HEK293 (cell line): Measurements from ENCODE around the gene SYNPO2.

ENCODE experiments used
- CTCF ChIA-PET: fragments of 350-600 bp; formaldehyde crosslinking; extraction: SDS; loops from one replicate; lab custom pipeline; 2021; ENCODE audit warnings: antibody characterized with exemption; lab: Yijun Ruan, JAX
- POLR2A ChIA-PET: fragments of 300-600 bp; formaldehyde crosslinking; extraction: SDS; loops from one replicate; lab custom pipeline; 2020; ENCODE audit warnings: antibody characterized with exemption, inconsistent platforms; lab: Yijun Ruan, JAX
- H3K27ac ChIP-seq: fragments of 200-500 bp; sonication (Bioruptor generic); 2 replicates; pipeline ENCODE4 v1.5.1; 2014; ENCODE audit warnings: low read depth, low read length, control low read depth, inconsistent platforms; ENCODE audit errors: extremely low read depth
- H3K36me3 ChIP-seq, 2 experiments: fragments of 200-500 bp in 1 of 2; sonication (Bioruptor generic) in 1 of 2; 1 replicate in 1 of 2; 2 replicates in 1 of 2; pipeline ENCODE4 v1.5.1; 2014 to 2017; ENCODE audit warnings: inconsistent platforms in 2 of 2, low read length in 2 of 2; ENCODE audit not compliant: control insufficient read depth in 2 of 2, insufficient read depth in 1 of 2
- H3K4me1 ChIP-seq: fragments of 200-500 bp; sonication (Bioruptor generic); 2 replicates; pipeline ENCODE4 v1.5.1; 2014; ENCODE audit warnings: mild to moderate bottlenecking, low read length, inconsistent platforms; ENCODE audit not compliant: control insufficient read depth, insufficient read depth
- H3K4me3 ChIP-seq: 2 replicates; pipeline ENCODE4 v1.5.1; 2011; ENCODE audit warnings: low read depth, mild to moderate bottlenecking, control low read depth, low read length, moderate library complexity
- H3K9me3 ChIP-seq: fragments of 200-500 bp; sonication (Bioruptor generic); 2 replicates; pipeline ENCODE4 v1.5.1; 2014; ENCODE audit warnings: low read depth, low read length, inconsistent platforms; ENCODE audit not compliant: control insufficient read depth, insufficient read depth
- KLF9 ChIP-seq: fragments of 450-650 bp; formaldehyde crosslinking; IDR thresholded peaks from 2 replicates; pipeline ENCODE4 v1.5.1; 2016; ENCODE audit warnings: missing biosample characterization, missing genetic modification characterization, low read depth
- PBX3 ChIP-seq: sonication (generic); formaldehyde crosslinking; IDR thresholded peaks from 2 replicates; pipeline ENCODE4 v1.8.1; 2022; ENCODE audit warnings: mild to moderate bottlenecking, moderate library complexity, missing genetic modification reagents
- ZBTB21 ChIP-seq: fragments of 450-650 bp; formaldehyde crosslinking; IDR thresholded peaks from 2 replicates; pipeline ENCODE4 v1.5.1; 2017; ENCODE audit warnings: missing biosample characterization, missing genetic modification characterization
- ZBTB49 ChIP-seq: fragments of 450-650 bp; formaldehyde crosslinking; IDR thresholded peaks from 2 replicates; pipeline ENCODE4 v1.5.1; 2016; ENCODE audit warnings: missing biosample characterization, missing genetic modification characterization, low read depth
- ZBTB6 ChIP-seq: fragments of 450-650 bp; formaldehyde crosslinking; IDR thresholded peaks from 2 replicates; pipeline ENCODE4 v1.5.1; 2017; ENCODE audit warnings: missing biosample characterization, missing genetic modification characterization
- ZFP69B ChIP-seq: fragments of 450-650 bp; formaldehyde crosslinking; IDR thresholded peaks from 2 replicates; pipeline ENCODE4 v1.5.1; 2016; ENCODE audit warnings: missing biosample characterization, missing genetic modification characterization
- ZNF248 ChIP-seq: fragments of 450-650 bp; formaldehyde crosslinking; IDR thresholded peaks from 2 replicates; pipeline ENCODE4 v1.5.1; 2017; ENCODE audit warnings: missing biosample characterization, missing genetic modification characterization
- ZNF274 ChIP-seq, 2 experiments: fragments of 200-500 bp in 1 of 2; fragments of 450-650 bp in 1 of 2; sonication (Bioruptor generic) in 1 of 2; formaldehyde crosslinking in 1 of 2; IDR thresholded peaks; 2 replicates each; pipeline versions ENCODE4 v1.5.1 to v1.6.1; 2014 to 2016; ENCODE audit warnings: borderline replicate concordance in 1 of 2, inconsistent platforms in 1 of 2, low read length in 1 of 2, missing biosample characterization in 1 of 2, missing genetic modification characterization in 1 of 2
- ZNF404 ChIP-seq: fragments of 450-650 bp; formaldehyde crosslinking; IDR thresholded peaks from 2 replicates; pipeline ENCODE4 v1.5.1; 2017; ENCODE audit warnings: missing biosample characterization, missing genetic modification characterization
- ZNF623 ChIP-seq: fragments of 450-650 bp; formaldehyde crosslinking; IDR thresholded peaks from 2 replicates; pipeline ENCODE4 v1.5.1; 2016; ENCODE audit warnings: missing biosample characterization, missing genetic modification characterization
- ZNF660 ChIP-seq: fragments of 450-650 bp; IDR thresholded peaks from 2 replicates; pipeline ENCODE4 v1.5.1; 2018; ENCODE audit warnings: missing biosample characterization, mild to moderate bottlenecking, missing genetic modification characterization
- ZNF707 ChIP-seq: fragments of 450-650 bp; formaldehyde crosslinking; IDR thresholded peaks from 2 replicates; pipeline ENCODE4 v1.5.1; 2016; ENCODE audit warnings: missing biosample characterization, missing genetic modification characterization
- TF ChIP-seq, protein P1 (sequence below): fragments of 450-650 bp; formaldehyde crosslinking; IDR thresholded peaks from 2 replicates; pipeline ENCODE4 v1.5.1; 2016; ENCODE audit warnings: missing biosample characterization, missing genetic modification characterization
- TF ChIP-seq, protein P2 (sequence below): fragments of 450-650 bp; formaldehyde crosslinking; IDR thresholded peaks from 2 replicates; pipeline ENCODE4 v1.5.1; 2016; ENCODE audit warnings: missing biosample characterization, missing genetic modification characterization

The SYNPO2 gene

DNA sequence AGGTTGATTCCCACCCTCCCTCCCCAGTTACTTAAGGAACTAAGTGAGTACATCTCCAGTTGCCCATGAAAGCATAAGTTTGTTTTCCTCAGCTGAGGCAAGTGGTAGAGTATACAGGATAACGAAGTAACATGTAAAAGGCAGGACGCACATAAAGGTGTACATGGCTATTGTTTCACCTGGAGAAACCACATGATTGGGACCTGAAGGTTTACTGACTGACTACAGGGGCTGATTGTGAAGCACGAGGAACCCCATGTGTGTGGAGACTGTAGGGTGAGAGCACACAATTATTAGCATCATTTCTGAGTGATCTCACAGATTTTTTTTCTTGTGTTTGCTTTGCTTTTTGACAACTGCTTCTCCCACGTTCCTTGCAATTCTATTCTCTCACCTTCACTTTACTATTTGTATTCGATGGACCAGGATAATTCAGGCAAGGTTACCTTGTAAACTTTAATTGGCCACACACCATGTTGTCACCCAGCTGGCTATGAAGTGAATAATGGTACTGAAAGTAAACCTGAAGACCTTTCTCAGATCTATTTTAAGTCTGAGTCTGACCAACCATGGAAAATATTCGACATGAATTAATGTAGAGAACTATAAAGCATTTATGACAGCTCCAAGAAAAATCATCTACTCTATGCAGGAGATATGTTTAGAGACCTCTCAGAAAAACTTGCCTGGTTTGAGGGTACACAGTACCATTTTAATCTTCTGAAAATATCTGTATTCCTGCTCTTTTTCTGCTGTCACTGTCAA, 144.4 kb downstream of the SYNPO2 start:
- ChIA-PET CTCF (interaction anchor here (0.7 to 1.5 kb wide), 3 partner anchors 9 to 267 kb away, joined by 3 to 5 read pairs (median 3); a partner anchor contains a TSS), POLR2A (no interaction called here)
- Histone ChIP-seq H3K4me1 (no peaks in the 10 kb centered on the region), H3K27ac (no peak overlapping the region), H3K4me3 (no peak overlapping the region), H3K36me3 (no peaks in the 10 kb centered on the region), H3K9me3 (no peaks in the 10 kb centered on the region)
- TF ChIP-seq ZBTB6 (tag by site-specific recombination) (no peak), ZNF248 (tag by site-specific recombination) (no peak), ZBTB21 (tag by site-specific recombination) (no peak), ZNF660 (tag by site-specific recombination) (no peak), ZBTB49 (tag by site-specific recombination) (no peak), ZNF404 (tag by site-specific recombination) (no peak), ZNF623 (tag by site-specific recombination) (no peak), ZFP69B (tag by site-specific recombination) (no peak), KLF9 (no peak), PBX3 (CRISPR knock-in tag) (no peak), ZNF274 (IDR thresholded peaks at IDR 0.05; ENCODE audit: low read length) (no peak), ZNF274 (tag by site-specific recombination; IDR thresholded peaks at IDR 0.05; ENCODE audit: borderline replicate concordance) (no peak), ZNF707 (tag by site-specific recombination) (no peak)
- TF ChIP-seq, protein P1, sequence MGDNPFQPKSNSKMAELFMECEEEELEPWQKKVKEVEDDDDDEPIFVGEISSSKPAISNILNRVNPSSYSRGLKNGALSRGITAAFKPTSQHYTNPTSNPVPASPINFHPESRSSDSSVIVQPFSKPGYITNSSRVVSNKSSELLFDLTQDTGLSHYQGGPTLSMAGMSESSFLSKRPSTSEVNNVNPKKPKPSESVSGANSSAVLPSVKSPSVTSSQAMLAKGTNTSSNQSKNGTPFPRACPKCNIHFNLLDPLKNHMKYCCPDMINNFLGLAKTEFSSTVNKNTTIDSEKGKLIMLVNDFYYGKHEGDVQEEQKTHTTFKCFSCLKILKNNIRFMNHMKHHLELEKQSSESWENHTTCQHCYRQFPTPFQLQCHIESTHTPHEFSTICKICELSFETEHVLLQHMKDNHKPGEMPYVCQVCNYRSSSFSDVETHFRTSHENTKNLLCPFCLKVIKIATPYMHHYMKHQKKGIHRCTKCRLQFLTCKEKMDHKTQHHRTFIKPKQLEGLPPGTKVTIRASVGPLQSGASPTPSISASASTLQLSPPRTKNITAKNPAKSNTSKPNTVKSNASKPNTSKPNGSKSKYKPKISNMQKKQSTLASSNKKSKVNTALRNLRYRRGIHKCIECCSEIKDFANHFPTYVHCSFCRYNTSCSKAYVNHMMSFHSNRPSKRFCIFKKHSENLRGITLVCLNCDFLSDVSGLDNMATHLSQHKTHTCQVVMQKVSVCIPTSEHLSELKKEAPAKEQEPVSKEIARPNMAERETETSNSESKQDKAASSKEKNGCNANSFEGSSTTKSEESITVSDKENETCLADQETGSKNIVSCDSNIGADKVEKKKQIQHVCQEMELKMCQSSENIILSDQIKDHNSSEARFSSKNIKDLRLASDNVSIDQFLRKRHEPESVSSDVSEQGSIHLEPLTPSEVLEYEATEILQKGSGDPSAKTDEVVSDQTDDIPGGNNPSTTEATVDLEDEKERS = no peak
- TF ChIP-seq, protein P2, sequence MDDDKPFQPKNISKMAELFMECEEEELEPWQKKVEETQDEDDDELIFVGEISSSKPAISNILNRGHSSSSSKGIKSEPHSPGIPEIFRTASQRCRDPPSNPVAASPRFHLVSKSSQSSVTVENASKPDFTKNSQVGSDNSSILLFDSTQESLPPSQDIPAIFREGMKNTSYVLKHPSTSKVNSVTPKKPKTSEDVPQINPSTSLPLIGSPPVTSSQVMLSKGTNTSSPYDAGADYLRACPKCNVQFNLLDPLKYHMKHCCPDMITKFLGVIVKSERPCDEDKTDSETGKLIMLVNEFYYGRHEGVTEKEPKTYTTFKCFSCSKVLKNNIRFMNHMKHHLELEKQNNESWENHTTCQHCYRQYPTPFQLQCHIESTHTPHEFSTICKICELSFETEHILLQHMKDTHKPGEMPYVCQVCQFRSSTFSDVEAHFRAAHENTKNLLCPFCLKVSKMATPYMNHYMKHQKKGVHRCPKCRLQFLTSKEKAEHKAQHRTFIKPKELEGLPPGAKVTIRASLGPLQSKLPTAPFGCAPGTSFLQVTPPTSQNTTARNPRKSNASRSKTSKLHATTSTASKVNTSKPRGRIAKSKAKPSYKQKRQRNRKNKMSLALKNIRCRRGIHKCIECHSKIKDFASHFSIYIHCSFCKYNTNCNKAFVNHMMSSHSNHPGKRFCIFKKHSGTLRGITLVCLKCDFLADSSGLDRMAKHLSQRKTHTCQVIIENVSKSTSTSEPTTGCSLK (tag by site-specific recombination) = no peak
